Common myeloid progenitor, CD34-positive (primary cell): Measurements from ENCODE around the gene SRD5A1.

Experiments used
- CTCF ChIA-PET: fragments of 350-600 bp; sonication (Branson Sonifier 250); formaldehyde crosslinking; loops from one replicate; lab custom pipeline; 2021; ENCODE audit warnings: antibody characterized with exemption; lab: Charles Lee
- POLR2A ChIA-PET: fragments of 350-600 bp; sonication (Branson Sonifier 250); formaldehyde crosslinking; loops from one replicate; lab custom pipeline; 2021; ENCODE audit warnings: antibody characterized with exemption; lab: Charles Lee
- DNase-seq, 3 donors: peaks; one replicate each; pipeline versions ENCODE4 v3.0.0 to v3.0.0-alpha.2; 2013
- H3K27ac ChIP-seq, 2 experiments: 1 replicate in 1 of 2; 2 replicates in 1 of 2; pipeline ENCODE4 v1.7.0; 2013; ENCODE audit warnings: inconsistent platforms in 2 of 2, low read length in 2 of 2, mild to moderate bottlenecking in 2 of 2, low read depth in 1 of 2, moderate library complexity in 1 of 2; ENCODE audit not compliant: severe bottlenecking in 2 of 2, insufficient read depth in 1 of 2, poor library complexity in 1 of 2
- H3K27me3 ChIP-seq, 5 experiments: replicated peaks in 2 of 5; 1 replicate in 3 of 5; 2 replicates in 2 of 5; pipeline versions ENCODE4 v1.6.1 to v1.7.0; 2013; ENCODE audit warnings: low read length in 4 of 5, mild to moderate bottlenecking in 2 of 5, moderate library complexity in 2 of 5, inconsistent platforms in 1 of 5; ENCODE audit not compliant: insufficient read depth in 5 of 5, control insufficient read depth in 4 of 5
- H3K36me3 ChIP-seq, 4 experiments: 1 replicate in 2 of 4; 2 replicates in 2 of 4; pipeline versions ENCODE4 v1.6.1 to v1.7.0; 2013; ENCODE audit warnings: low read length in 3 of 4, control low read depth in 1 of 4, mild to moderate bottlenecking in 1 of 4; ENCODE audit not compliant: control insufficient read depth in 4 of 4, insufficient read depth in 4 of 4
- H3K4me1 ChIP-seq, 4 experiments: 1 replicate in 3 of 4; 2 replicates in 1 of 4; pipeline versions ENCODE4 v1.6.1 to v1.7.1; 2013; ENCODE audit warnings: low read length in 3 of 4, mild to moderate bottlenecking in 3 of 4, control low read depth in 1 of 4, inconsistent platforms in 1 of 4, moderate library complexity in 1 of 4; ENCODE audit not compliant: control insufficient read depth in 4 of 4, insufficient read depth in 4 of 4; ENCODE audit errors: control extremely low read depth in 1 of 4
- H3K4me3 ChIP-seq, 7 experiments: 1 replicate in 4 of 7; 2 replicates in 3 of 7; pipeline versions ENCODE4 v1.5.1 to v1.7.0; 2013; ENCODE audit warnings: mild to moderate bottlenecking in 7 of 7, low read length in 6 of 7, moderate library complexity in 6 of 7, inconsistent platforms in 2 of 7, low read depth in 2 of 7, control low read depth in 1 of 7; ENCODE audit not compliant: insufficient read depth in 4 of 7, control insufficient read depth in 1 of 7; ENCODE audit errors: extremely low read depth in 1 of 7
- H3K9me3 ChIP-seq, 5 experiments: 1 replicate in 4 of 5; 2 replicates in 1 of 5; pipeline versions ENCODE4 v1.6.1 to v1.7.1; 2013; ENCODE audit warnings: low read length in 4 of 5, mild to moderate bottlenecking in 2 of 5, inconsistent platforms in 1 of 5, low read depth in 1 of 5, moderate library complexity in 1 of 5; ENCODE audit not compliant: control insufficient read depth in 4 of 5, insufficient read depth in 2 of 5; ENCODE audit errors: control extremely low read depth in 1 of 5
- WGBS: methylation state at CpG from one replicate; pipeline ENCODE4 v1.1.5; 2013; ENCODE audit not compliant: insufficient coverage; 5-methylcytosine and 5-hydroxymethylcytosine counted together

SRD5A1 gene

GRCh38 chr5:6678385-6678784 is 45.1 kb downstream of the SRD5A1 start:
- H3K27me3 ChIP-seq: peaks cover 0 to 7% (median 0%) of the 10 kb centered on the region in 5 experiments
- H3K36me3 ChIP-seq: no peaks in the 10 kb centered on the region
- WGBS: 100% methylated on average over 1 of the region's 1 CpG
- no peak overlapping the region for H3K4me3 ChIP-seq
- CTCF ChIA-PET: no interaction called here
- no peaks in the 10 kb centered on the region for H3K4me1 ChIP-seq
- POLR2A ChIA-PET: no interaction called here
- H3K9me3 ChIP-seq: peaks cover 0 to 8% (median 0%) of the 10 kb centered on the region in 5 experiments
- H3K27ac ChIP-seq: no peak overlapping the region
- DNase-seq: no peak

GRCh38 chr5:6680922-6681321 is 47.7 kb downstream of the SRD5A1 start:
- Histone ChIP-seq H3K27ac (no peak overlapping the region), H3K36me3 (no peaks in the 10 kb centered on the region), H3K4me1 (no peaks in the 10 kb centered on the region), H3K27me3 (peaks cover 0 to 9% (median 0%) of the 10 kb centered on the region in 5 experiments), H3K4me3 (no peak overlapping the region), H3K9me3 (peaks cover 0 to 8% (median 0%) of the 10 kb centered on the region in 5 experiments)
- 58% methylated on average over 6 of the region's 6 CpGs for WGBS
- ChIA-PET POLR2A (no interaction called here), CTCF (no interaction called here)
- DNase-seq: no peak

GRCh38 chr5:6681682-6682081 is 48.4 kb downstream of the SRD5A1 start:
- H3K4me3 ChIP-seq: no peak overlapping the region
- DNase-seq: no peak
- H3K27ac ChIP-seq: no peak overlapping the region
- peaks cover 0 to 9% (median 2%) of the 10 kb centered on the region in 5 experiments for H3K27me3 ChIP-seq
- ChIA-PET POLR2A (no interaction called here), CTCF (no interaction called here)
- WGBS: no CpG with 5 or more reads among the region's 2 CpGs
- H3K36me3 ChIP-seq: no peaks in the 10 kb centered on the region
- no peaks in the 10 kb centered on the region for H3K4me1 ChIP-seq
- H3K9me3 ChIP-seq: peaks cover 0 to 8% (median 0%) of the 10 kb centered on the region in 5 experiments

GRCh38 chr5:6682239-6682638 is 49.0 kb downstream of the SRD5A1 start:
- Histone ChIP-seq H3K27me3 (peaks cover 0 to 9% (median 2%) of the 10 kb centered on the region in 5 experiments), H3K27ac (no peak overlapping the region), H3K36me3 (no peaks in the 10 kb centered on the region), H3K4me3 (no peak overlapping the region), H3K4me1 (peaks cover 0 to 4% (median 1%) of the 10 kb centered on the region in 4 experiments), H3K9me3 (peaks cover 0 to 8% (median 0%) of the 10 kb centered on the region in 5 experiments)
- WGBS: 64% methylated on average over 7 of the region's 11 CpGs
- no peak for DNase-seq
- ChIA-PET CTCF (no interaction called here), POLR2A (no interaction called here)

GRCh38 chr5:6683241-6683640 is 50.0 kb downstream of the SRD5A1 start:
- DNase-seq: no peak
- no peak overlapping the region for H3K27ac ChIP-seq
- 93% methylated on average over 3 of the region's 8 CpGs for WGBS
- CTCF ChIA-PET: no interaction called here
- H3K36me3 ChIP-seq: no peaks in the 10 kb centered on the region
- POLR2A ChIA-PET: no interaction called here
- H3K4me1 ChIP-seq: peaks cover 0 to 6% (median 2%) of the 10 kb centered on the region in 4 experiments
- H3K4me3 ChIP-seq: no peak overlapping the region
- peaks cover 0 to 8% (median 0%) of the 10 kb centered on the region in 5 experiments for H3K9me3 ChIP-seq
- H3K27me3 ChIP-seq: peaks cover 0 to 9% (median 2%) of the 10 kb centered on the region in 5 experiments

- peaks cover 0 to 6% (median 2%) of the 10 kb centered on the region in 4 experiments for H3K4me1 ChIP-seq
- H3K27ac ChIP-seq: no peak overlapping the region
- CTCF ChIA-PET: no interaction called here
- POLR2A ChIA-PET: no interaction called here
- H3K36me3 ChIP-seq: no peaks in the 10 kb centered on the region
- no peak overlapping the region for H3K4me3 ChIP-seq
- H3K9me3 ChIP-seq: peaks cover 0 to 8% (median 0%) of the 10 kb centered on the region in 5 experiments
- no peak for DNase-seq
- WGBS: 86% methylated on average over 3 of the region's 4 CpGs
- peaks cover 0 to 9% (median 2%) of the 10 kb centered on the region in 5 experiments for H3K27me3 ChIP-seq
Observed at GRCh38 chr5:6684075-6684474, 50.8 kb downstream of the SRD5A1 start.

- WGBS: 62% methylated on average over 6 of the region's 6 CpGs
Observed at GRCh38 chr5:6686501-6686900, 53.3 kb downstream of the SRD5A1 start.

More at GRCh38 chr5:6686501-6686900, 53.3 kb downstream of the SRD5A1 start:
- Histone ChIP-seq H3K4me1 (peaks cover 0 to 6% (median 2%) of the 10 kb centered on the region in 4 experiments), H3K27me3 (peaks cover 0 to 12% (median 3%) of the 10 kb centered on the region in 5 experiments), H3K27ac (no peak overlapping the region), H3K9me3 (peaks cover 0 to 2% (median 0%) of the 10 kb centered on the region in 5 experiments), H3K36me3 (no peaks in the 10 kb centered on the region), H3K4me3 (peak overlapping the region in 5 of 7 experiments; percentile 44 to 71 (median 55))
- ChIA-PET CTCF (interaction anchor here (1.2 kb wide), 2 partner anchors 25 to 42 kb away, joined by 3 read pairs; no protein-coding TSS in a partner anchor), POLR2A (no interaction called here)
- DNase-seq: no peak
